ENCODE measurements around the gene PCDHA1.
"Not testable (repeated sequence)": the region's sequence is repeated elsewhere in the genome, so short reads cannot be mapped to it uniquely, and the experiment has no call there.

The PCDHA1 gene

DNA sequence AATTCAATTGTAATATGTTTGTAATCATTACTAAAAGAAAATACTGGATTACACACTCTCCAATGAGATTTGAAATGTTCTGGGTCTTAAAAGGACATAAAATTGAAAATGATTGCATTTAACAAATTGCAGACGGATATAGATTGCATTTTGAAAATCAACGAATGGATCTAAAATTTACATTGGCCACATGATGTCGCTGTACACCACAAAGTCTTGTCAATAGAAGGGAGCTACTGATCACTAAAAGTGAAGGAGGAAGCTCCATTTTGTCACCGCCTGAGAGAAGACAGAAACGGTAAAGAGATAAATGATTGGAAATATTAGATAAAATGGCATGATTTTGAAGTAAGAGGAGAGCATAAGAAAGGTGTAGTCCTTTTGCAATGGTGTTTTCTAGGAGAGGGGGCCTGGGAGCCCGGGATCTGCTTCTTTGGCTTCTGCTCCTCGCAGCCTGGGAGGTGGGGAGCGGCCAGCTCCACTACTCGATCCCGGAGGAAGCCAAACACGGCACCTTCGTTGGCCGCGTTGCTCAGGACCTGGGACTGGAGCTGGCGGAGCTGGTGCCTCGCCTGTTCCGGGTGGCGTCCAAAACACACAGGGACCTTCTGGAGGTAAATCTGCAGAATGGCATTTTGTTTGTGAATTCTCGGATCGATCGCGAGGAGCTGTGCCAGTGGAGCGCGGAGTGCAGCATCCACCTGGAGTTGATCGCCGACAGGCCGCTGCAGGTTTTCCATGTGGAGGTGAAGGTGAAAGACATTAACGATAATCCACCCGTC is at the start of gene PCDHA1:
Gene PCDHA1, plus strand, starts transcription at position 236 of the 782 bp plus-strand sequence.
- no peak for DNase-seq

DNA sequence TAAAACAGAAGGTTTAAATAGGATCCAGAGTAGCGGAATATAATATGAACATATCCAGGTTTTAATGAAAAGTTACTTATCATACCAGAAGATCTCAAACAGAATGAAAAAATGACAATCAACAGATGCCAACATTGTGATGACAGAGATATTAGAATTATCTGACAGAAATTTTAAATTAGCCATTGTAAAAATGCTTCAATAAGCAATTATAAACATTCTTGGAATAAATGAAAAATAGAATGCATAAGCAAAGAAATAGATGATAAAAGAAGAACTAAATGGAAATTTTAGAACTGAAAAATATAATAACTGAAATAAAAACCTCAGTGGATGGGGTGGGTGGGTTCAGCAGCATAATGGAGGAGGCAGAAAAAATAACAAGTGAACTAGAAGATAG is 48.5 kb upstream of the PCDHA1 start:
- no peak for DNase-seq

DNA sequence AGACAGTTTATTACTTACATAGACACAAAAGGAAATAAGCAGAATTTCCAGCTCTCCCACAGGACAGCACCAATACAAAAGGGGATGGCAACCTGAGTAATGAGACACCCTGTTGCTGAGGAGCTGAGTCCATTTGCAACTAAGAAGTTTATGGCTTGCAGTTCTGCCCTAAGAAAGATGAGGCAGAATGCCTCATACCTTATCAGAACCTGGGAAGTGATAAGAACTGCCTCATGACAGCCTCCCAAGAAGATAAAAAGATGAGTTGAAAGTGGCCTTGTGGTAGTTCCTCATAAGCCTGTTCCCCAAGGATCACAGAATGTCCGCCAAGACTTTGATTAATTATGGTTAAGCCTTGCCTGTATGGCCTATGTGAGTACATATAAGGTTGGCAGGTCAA is 44.0 kb upstream of the PCDHA1 start:
- no peak for DNase-seq

DNA sequence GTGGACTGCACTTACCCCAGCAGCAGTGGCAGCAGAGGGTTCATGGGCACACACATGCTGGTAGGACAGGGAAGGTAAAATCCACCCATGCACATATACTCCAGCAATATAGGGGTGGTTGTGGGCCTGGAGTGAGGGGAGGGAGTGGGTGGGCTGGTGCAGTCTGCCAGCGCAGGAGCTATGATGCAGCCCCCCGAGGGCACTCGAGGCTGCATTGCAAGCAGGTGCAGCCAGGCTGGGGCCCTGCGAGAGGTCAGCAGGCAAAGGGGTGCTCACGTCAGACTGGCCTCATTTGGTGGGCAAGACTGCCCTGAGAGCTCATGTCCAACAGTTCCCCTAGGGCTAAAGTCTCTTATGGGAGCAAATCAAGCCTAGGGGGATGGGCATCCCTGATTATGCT is 32.4 kb upstream of the PCDHA1 start:
- no peak for DNase-seq

DNA sequence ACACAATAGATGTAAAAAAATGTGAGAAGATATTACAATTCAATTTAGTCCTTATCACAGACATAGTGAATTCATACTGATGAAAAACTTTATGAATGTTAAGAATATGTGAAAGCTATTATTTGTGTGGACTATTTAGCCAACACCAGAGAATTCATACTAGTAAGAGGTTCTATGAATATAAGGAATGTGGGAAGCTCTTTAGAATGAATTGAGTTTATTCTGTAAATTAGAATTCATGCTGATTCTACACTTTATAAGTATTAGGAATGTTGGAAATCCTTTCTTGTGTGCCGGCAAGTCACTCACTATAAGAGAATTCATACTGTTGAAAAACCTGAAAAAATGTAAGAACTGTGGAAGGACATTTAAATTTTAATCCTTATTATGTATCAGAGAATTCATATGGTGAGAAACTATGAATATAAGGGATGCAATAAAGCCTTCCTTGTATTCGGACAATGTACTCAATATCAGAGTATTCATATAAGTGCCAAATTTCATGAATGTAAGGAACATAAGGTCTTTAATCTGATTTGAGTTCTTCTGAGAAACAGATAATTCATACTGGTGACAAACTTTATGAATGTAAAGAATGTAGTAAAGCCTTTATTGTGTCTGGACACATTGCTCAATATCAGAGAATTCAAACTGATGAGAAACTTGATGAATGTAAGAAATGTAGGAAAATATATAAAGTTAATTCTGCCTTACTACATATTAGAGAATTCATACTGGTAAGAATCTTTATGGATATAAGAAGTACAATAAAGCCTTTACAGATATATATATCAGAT is 21.6 kb upstream of the PCDHA1 start:
- no peak for DNase-seq

DNA sequence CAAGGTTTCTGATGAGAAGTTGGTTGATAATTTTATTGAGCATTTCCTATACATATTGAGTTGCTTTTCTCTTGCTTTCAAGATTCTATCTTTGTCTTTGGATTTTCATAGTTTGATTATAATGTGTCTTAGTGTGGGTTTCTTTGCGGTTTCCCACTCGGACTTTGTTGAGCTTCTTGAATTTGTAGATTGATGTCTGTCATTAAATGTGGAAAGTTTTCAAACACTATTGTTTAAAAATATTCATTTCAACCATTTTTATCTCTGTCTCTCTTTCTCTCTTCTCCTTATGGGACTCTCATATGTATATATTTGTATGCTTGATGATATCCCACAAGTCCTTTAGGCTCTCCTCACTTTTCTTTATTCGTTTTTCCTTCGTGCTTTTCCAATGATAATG is 18.5 kb upstream of the PCDHA1 start:
- DNase-seq, result no peak

DNA sequence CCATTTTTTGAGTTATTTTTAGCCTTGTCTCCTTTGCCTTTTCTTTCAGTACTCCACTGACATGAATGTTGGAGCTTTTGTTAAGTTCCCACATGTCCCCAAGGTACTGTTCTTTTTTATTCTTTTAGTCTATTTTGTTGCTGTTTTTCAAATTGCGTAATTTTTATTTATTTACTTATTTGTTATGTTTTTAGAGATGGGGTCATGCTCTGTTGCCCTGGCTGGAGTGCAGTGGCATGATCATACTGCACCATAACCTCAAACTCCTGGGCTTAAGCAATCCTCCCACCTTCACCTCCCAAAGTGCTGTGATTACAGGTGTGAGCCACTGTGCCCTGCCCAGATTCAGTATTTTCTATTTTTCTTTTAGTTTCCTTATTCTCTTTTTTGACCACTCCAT is 5.4 kb upstream of the PCDHA1 start:
- no peak for DNase-seq

DNA sequence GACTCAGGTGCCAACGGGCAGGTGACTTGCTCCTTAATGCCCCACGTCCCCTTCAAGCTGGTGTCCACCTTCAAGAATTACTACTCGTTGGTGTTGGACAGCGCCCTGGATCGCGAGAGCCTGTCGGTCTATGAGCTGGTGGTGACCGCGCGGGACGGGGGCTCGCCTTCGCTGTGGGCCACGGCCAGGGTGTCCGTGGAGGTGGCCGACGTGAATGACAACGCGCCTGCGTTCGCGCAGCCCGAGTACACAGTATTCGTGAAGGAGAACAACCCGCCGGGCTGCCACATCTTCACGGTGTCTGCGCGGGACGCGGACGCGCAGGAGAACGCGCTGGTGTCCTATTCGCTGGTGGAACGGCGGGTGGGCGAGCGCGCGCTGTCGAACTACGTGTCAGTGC is 1.5 kb downstream of the PCDHA1 start:
- DNase-seq, result not testable (repeated sequence)

DNA sequence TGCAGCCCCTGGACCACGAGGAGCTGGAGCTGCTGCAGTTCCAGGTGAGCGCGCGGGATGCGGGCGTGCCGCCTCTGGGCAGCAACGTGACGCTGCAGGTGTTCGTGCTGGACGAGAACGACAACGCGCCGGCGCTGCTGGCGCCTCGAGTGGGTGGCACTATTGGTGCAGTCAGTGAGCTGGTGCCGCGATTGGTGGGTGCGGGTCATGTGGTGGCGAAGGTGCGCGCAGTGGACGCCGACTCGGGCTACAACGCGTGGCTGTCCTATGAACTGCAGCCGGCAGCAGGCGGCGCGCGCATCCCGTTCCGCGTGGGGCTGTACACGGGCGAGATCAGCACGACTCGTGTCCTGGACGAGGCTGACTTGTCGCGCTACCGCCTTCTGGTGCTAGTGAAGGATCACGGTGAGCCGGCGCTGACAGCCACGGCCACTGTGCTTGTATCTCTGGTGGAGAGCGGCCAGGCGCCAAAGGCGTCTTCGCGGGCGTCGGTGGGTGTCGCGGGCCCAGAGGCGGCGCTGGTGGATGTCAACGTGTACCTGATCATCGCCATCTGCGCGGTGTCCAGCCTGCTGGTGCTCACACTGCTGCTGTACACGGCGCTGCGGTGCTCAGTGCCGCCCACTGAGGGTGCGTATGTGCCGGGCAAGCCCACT is 2.0 kb downstream of the PCDHA1 start:
- not testable (repeated sequence) for DNase-seq

DNA sequence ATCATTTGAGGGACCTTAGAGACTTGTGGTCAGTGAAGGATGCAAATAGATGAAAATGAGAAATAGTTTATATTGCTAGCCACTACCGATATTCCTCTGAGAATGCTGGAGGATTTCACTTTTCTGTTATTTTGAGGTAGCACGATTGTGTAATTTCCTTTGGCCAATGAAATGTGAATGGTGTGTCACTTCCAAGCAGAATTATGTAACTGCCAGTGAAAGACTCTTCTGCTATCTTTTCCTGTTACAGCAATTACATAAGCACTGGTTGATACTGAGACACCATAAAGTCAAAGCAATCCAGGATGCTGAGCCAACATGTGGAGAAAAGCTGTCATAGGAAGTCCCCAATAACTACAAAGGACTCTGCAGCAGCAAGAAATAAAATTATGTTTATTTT is 5.1 kb downstream of the PCDHA1 start:
- DNase-seq, result no peak

DNA sequence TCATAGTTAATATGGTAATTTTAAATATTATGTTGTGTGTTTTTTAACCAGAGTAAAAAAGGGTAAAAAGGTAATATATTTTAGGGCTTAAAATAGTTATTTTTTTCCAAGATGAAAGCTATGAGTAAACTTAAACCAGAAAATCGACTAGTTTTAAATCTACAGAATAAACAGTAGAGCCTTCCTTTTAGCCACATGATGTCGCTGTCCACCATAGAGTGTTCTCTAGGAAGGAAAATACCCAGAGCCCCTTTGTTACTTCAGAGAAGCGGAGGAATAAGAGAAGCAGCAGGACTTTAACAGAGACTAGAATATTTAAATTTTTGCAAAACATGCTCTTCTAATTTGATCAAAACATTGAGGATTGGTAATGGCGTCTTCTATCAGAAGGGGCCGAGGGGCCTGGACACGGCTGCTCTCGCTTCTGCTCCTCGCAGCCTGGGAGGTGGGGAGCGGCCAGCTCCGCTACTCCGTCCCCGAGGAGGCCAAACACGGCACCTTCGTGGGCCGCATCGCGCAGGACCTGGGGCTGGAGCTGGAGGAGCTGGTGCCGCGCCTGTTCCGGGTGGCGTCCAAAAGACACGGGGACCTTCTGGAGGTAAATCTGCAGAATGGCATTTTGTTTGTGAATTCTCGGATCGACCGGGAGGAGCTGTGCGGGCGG is 8.8 kb downstream of the PCDHA1 start, which contains the start of gene PCDHA2:
Gene PCDHA2, plus strand, starts transcription at position 258 of the 664 bp plus-strand sequence.
- no peak for DNase-seq

DNA sequence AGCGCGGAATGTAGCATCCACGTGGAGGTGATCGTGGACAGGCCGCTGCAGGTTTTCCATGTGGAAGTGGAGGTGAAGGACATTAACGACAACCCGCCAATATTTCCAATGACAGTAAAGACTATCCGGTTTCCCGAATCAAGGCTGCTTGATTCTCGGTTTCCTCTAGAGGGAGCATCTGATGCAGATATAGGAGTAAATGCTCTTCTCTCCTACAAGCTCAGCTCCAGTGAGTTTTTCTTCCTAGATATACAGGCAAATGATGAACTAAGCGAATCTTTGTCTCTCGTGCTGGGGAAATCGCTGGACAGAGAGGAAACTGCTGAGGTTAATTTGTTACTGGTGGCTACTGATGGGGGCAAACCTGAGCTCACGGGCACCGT is 9.3 kb downstream of the PCDHA1 start:
- no peak for DNase-seq

DNA sequence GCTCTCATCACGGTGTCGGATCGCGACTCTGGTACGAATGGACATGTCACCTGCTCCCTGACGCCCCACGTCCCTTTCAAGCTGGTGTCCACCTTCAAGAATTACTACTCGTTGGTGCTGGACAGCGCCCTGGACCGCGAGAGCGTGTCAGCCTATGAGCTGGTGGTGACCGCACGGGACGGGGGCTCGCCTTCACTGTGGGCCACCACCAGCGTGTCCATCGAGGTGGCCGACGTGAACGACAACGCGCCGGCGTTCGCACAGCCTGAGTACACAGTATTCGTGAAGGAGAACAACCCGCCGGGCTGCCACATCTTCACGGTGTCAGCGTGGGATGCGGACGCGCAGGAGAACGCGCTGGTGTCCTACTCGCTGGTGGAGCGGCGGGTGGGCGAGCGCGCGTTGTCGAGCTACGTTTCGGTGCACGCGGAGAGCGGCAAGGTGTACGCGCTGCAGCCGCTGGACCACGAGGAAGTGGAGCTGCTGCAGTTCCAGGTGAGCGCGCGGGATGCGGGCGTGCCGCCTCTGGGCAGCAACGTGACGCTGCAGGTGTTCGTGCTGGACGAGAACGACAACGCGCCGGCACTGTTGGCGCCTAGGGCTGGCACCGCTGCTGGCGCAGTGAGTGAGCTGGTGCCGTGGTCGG is 10.3 kb downstream of the PCDHA1 start:
- not testable (repeated sequence) for DNase-seq

DNA sequence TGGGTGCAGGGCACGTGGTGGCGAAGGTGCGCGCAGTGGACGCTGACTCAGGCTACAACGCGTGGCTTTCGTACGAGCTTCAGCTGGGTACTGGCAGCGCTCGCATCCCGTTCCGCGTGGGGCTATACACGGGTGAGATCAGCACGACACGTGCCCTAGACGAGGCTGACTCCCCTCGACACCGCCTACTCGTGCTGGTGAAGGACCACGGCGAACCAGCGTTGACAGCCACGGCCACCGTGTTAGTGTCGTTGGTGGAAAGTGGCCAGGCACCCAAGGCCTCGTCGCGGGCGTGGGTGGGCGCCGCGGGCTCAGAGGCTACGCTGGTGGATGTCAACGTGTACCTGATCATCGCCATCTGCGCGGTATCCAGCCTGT is 10.8 kb downstream of the PCDHA1 start:
- no peak for DNase-seq

DNA sequence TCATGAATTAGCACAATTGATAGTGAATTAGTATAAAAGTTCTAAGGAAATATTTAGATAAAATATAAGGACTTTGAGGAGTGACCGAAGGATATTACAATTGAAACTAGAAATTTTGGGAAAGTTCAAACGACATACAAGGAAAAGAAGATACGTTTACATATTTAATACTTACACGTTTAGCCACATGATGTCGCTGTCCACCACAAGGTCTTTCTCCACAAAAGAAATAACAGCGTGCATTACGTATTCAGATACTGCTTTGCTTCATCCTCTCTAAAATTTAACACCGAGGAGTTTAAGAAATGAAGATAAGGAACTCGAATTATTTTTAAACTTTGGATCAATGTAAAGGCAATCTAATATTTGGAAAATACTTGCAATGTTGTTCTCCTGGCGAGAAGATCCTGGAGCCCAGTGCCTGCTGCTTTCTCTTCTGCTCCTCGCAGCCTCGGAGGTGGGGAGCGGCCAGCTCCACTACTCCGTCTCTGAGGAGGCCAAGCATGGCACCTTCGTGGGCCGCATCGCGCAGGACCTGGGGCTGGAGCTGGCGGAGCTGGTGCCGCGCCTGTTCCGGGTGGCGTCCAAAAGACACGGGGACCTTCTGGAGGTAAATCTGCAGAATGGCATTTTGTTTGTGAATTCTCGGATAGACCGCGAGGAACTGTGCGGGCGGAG is 15.0 kb downstream of the PCDHA1 start, which contains the start of gene PCDHA3:
Gene PCDHA3, plus strand, starts transcription at position 242 of the 678 bp plus-strand sequence.
- DNase-seq, result peak; percentile 4

DNA sequence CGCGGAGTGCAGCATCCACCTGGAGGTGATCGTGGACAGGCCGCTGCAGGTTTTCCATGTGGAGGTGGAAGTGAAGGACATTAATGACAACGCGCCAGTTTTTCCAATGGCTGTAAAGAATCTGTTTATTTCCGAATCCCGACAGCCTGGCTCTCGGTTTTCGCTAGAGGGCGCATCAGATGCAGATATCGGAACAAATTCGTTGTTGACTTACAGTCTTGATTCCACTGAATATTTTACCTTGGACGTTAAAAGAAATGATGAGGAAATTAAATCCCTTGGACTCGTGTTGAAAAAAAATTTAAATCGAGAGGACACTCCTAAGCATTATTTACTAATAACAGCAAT is 15.5 kb downstream of the PCDHA1 start:
- no peak for DNase-seq

DNA sequence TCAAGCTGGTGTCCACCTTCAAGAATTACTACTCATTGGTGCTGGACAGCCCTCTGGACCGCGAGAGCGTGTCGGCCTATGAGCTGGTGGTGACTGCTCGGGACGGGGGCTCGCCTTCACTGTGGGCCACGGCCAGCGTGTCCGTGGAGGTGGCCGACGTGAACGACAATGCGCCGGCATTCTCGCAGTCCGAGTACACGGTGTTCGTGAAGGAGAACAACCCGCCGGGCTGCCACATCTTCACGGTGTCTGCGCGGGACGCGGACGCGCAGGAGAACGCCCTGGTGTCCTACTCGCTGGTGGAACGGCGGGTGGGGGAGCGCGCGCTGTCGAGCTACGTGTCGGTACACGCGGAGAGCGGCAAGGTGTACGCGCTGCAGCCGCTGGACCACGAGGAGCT is 16.4 kb downstream of the PCDHA1 start:
- not testable (repeated sequence) for DNase-seq

DNA sequence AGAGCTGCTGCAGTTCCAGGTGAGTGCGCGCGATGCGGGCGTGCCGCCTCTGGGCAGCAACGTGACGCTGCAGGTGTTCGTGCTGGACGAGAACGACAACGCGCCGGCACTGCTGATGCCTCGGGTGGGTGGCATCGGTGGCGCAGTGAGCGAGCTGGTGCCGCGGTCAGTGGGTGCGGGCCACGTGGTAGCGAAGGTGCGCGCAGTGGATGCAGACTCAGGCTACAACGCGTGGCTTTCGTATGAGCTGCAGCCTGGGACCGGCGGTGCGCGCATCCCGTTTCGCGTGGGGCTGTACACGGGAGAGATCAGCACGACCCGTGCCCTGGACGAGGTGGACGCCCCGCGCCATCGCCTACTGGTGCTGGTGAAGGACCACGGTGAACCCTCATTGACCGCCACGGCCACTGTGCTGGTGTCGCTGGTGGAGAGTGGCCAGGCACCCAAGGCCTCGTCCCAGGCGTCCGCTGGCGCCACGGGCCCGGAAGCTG is 16.9 kb downstream of the PCDHA1 start:
- no peak for DNase-seq

DNA sequence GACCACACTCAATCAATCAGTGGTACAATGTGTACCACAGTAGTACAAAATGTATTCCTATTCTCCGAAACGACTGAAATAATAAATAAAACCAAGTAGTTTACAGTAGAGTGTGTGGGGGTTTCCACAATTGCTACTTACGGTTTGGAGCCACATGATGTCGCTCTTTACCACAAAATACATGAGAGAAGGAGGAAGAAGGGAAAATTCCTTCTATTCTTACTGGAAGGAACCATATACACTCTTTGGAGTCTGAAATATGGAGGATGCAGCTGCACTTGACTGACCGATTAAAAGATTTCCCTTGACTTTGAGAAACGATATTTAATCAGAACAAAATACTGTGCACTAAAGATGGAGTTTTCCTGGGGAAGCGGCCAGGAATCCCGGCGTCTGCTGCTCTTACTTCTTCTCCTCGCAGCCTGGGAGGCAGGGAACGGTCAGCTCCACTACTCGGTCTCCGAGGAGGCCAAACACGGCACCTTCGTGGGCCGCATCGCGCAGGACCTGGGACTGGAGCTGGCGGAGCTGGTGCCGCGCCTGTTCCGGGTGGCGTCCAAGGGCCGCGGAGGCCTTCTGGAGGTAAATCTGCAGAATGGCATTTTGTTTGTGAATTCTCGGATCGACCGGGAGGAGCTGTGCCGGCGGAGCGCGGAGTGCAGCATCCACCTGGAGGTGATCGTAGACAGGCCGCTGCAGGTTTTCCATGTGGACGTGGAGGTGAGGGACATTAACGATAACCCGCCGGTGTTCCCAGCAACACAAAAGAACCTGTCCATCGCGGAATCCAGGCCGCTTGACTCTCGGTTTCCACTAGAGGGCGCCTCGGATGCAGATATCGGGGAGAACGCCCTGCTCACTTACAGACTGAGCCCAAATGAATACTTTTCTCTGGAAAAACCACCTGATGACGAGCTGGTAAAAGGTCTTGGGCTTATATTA is 21.2 kb downstream of the PCDHA1 start, which contains the start of gene PCDHA4:
Gene PCDHA4, plus strand, starts transcription at position 235 of the 942 bp plus-strand sequence.
- no peak for DNase-seq

DNA sequence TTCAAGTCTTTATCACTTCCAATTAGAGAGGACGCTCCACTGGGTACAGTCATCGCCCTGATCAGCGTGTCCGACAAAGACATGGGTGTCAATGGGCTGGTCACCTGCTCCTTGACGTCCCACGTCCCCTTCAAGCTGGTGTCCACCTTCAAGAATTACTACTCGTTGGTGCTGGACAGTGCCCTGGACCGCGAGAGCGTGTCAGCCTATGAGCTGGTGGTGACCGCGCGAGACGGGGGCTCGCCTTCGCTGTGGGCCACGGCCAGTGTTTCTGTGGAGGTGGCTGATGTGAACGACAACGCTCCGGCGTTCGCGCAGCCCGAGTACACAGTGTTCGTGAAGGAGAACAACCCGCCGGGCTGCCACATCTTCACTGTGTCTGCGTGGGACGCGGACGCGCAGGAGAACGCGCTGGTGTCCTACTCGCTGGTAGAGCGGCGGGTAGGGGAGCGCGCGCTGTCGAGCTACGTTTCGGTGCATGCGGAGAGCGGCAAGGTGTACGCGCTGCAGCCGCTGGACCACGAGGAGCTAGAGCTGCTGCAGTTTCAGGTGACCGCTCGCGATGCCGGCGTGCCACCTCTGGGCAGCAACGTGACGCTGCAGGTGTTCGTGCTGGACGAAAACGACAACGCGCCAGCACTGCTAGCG is 22.4 kb downstream of the PCDHA1 start:
- DNase-seq, result not testable (repeated sequence)
